H9 (cell line): ENCODE data around the gene SOX18. TPM values are rescaled to one million over a fixed set of nuclear protein-coding genes. Genes with fewer than 3 reads are reported as not detected.

ENCODE experiments used
- DNase-seq: peaks from one replicate; pipeline ENCODE4 v3.0.0-alpha.2; 2017
- H2AFZ ChIP-seq: one replicate; pipeline ENCODE4 v1.6.1; 2013; ENCODE audit warnings: mild to moderate bottlenecking, low read length, control low read depth, moderate library complexity
- H2AK5ac ChIP-seq: 2 replicates; pipeline ENCODE4 v1.6.1; 2013; ENCODE audit warnings: low read length, control low read depth, mixed read lengths; ENCODE audit not compliant: insufficient read length
- H2BK120ac ChIP-seq: one replicate; pipeline ENCODE4 v1.6.1; 2013; ENCODE audit warnings: low read depth, mild to moderate bottlenecking, low read length, control low read depth, inconsistent platforms; ENCODE audit not compliant: poor library complexity, severe bottlenecking
- H2BK12ac ChIP-seq: 2 replicates; pipeline ENCODE4 v1.6.1; 2013; ENCODE audit warnings: low read length, control low read depth, mixed read lengths, low read depth; ENCODE audit not compliant: insufficient read length
- H2BK15ac ChIP-seq: 2 replicates; pipeline ENCODE4 v1.6.1; 2013; ENCODE audit warnings: low read depth, low read length, control low read depth
- H2BK20ac ChIP-seq: one replicate; pipeline ENCODE4 v1.6.1; 2013; ENCODE audit warnings: low read depth, mild to moderate bottlenecking, low read length, control low read depth, inconsistent platforms; ENCODE audit not compliant: poor library complexity, severe bottlenecking
- H2BK5ac ChIP-seq: 2 replicates; pipeline ENCODE4 v1.6.1; 2013; ENCODE audit warnings: low read length, control low read depth, mixed read lengths; ENCODE audit not compliant: insufficient read length
- H3K14ac ChIP-seq: 2 replicates; pipeline ENCODE4 v1.6.1; 2013; ENCODE audit warnings: low read length, control low read depth; ENCODE audit not compliant: insufficient read depth
- H3K18ac ChIP-seq: 2 replicates; pipeline ENCODE4 v1.6.1; 2013; ENCODE audit warnings: low read depth, mild to moderate bottlenecking, mixed read lengths, low read length, control low read depth; ENCODE audit not compliant: insufficient read length
- H3K23ac ChIP-seq: 2 replicates; pipeline ENCODE4 v1.6.1; 2013; ENCODE audit warnings: low read length, control low read depth, mixed read lengths, low read depth; ENCODE audit not compliant: insufficient read length
- H3K23me2 ChIP-seq: 2 replicates; pipeline ENCODE4 v1.6.1; 2013; ENCODE audit warnings: low read depth, mild to moderate bottlenecking, mixed read lengths, low read length, control low read depth; ENCODE audit not compliant: insufficient read length, poor library complexity, severe bottlenecking
- H3K27ac ChIP-seq: 2 replicates; pipeline ENCODE4 v1.5.1; 2013; ENCODE audit warnings: low read length, control low read depth, mixed read lengths, low read depth; ENCODE audit not compliant: insufficient read length
- H3K27me3 ChIP-seq: 2 replicates; pipeline ENCODE4 v1.6.1; 2013; ENCODE audit warnings: low read length, control low read depth, inconsistent platforms; ENCODE audit not compliant: insufficient read depth
- H3K4ac ChIP-seq: 2 replicates; pipeline ENCODE4 v1.6.1; 2013; ENCODE audit warnings: low read depth, mild to moderate bottlenecking, control low read depth, inconsistent platforms, low read length, moderate library complexity
- H3K4me1 ChIP-seq: 2 replicates; pipeline ENCODE4 v1.6.1; 2013; ENCODE audit warnings: low read length, control low read depth, inconsistent platforms; ENCODE audit not compliant: insufficient read depth
- H3K4me2 ChIP-seq: 2 replicates; pipeline ENCODE4 v1.6.1; 2013; ENCODE audit warnings: low read length, control low read depth, mixed read lengths; ENCODE audit not compliant: insufficient read length, insufficient read depth
- H3K56ac ChIP-seq: 2 replicates; pipeline ENCODE4 v1.6.1; 2013; ENCODE audit warnings: low read depth, mild to moderate bottlenecking, mixed read lengths, low read length, control low read depth; ENCODE audit not compliant: insufficient read length
- H3K79me1 ChIP-seq: 2 replicates; pipeline ENCODE4 v1.6.1; 2013; ENCODE audit warnings: low read depth, mild to moderate bottlenecking, moderate library complexity, low read length, control low read depth, inconsistent platforms; ENCODE audit not compliant: insufficient read depth, poor library complexity, severe bottlenecking
- H3K79me2 ChIP-seq: 2 replicates; pipeline ENCODE4 v1.6.1; 2013; ENCODE audit warnings: low read length, control low read depth, inconsistent platforms; ENCODE audit not compliant: insufficient read depth
- H3K9ac ChIP-seq: 2 replicates; pipeline ENCODE4 v1.6.1; 2013; ENCODE audit warnings: low read length, control low read depth, mixed read lengths; ENCODE audit not compliant: insufficient read length; ENCODE audit errors: extremely low read depth
- H3K9me3 ChIP-seq: one replicate; pipeline ENCODE4 v1.6.1; 2013; ENCODE audit warnings: low read depth, low read length, inconsistent platforms; ENCODE audit not compliant: control insufficient read depth
- H3T11ph ChIP-seq: one replicate; pipeline ENCODE4 v1.6.1; 2013; ENCODE audit warnings: mild to moderate bottlenecking, low read length, control low read depth, inconsistent platforms
- H4K20me1 ChIP-seq: one replicate; pipeline ENCODE4 v1.6.1; 2013; ENCODE audit not compliant: control insufficient read depth, insufficient read length, insufficient read depth
- H4K5ac ChIP-seq: 2 replicates; pipeline ENCODE4 v1.6.1; 2013; ENCODE audit warnings: low read depth, mild to moderate bottlenecking, mixed read lengths, low read length, control low read depth; ENCODE audit not compliant: insufficient read length
- H4K8ac ChIP-seq: replicated peaks from 2 replicates; pipeline ENCODE4 v1.6.1; 2013; ENCODE audit warnings: low read length, control low read depth, mixed read lengths, low read depth; ENCODE audit not compliant: insufficient read length
- H4K91ac ChIP-seq: 2 replicates; pipeline ENCODE4 v1.6.1; 2013; ENCODE audit warnings: low read depth, mild to moderate bottlenecking, moderate library complexity, mixed read lengths, low read length, control low read depth; ENCODE audit not compliant: insufficient read length
- H3K27ac Mint-ChIP-seq, 3 experiments: 2 replicates in 2 of 3; 3 replicates in 1 of 3; pipeline ENCODE4 v1.8.0; 2020 to 2021; ENCODE audit warnings: mixed read lengths in 3 of 3, mild to moderate bottlenecking in 1 of 3, moderate library complexity in 1 of 3
- H3K27me3 Mint-ChIP-seq: 2 replicates; pipeline ENCODE4 v1.8.0; 2021; ENCODE audit warnings: low read depth, mild to moderate bottlenecking, moderate library complexity, mixed read lengths
- H3K36me3 Mint-ChIP-seq, 3 experiments: 2 replicates in 2 of 3; 3 replicates in 1 of 3; pipeline ENCODE4 v1.8.0; 2020 to 2021; ENCODE audit warnings: low read depth in 3 of 3, mixed read lengths in 3 of 3; ENCODE audit not compliant: insufficient read depth in 1 of 3
- H3K4me1 Mint-ChIP-seq, 2 experiments: 2 replicates each; pipeline ENCODE4 v1.8.0; 2020; ENCODE audit warnings: mixed read lengths in 2 of 2
- H3K4me3 Mint-ChIP-seq, 2 experiments: 2 replicates in 1 of 2; 3 replicates in 1 of 2; pipeline ENCODE4 v1.8.0; 2020 to 2021; ENCODE audit warnings: mild to moderate bottlenecking in 2 of 2, mixed read lengths in 2 of 2, moderate library complexity in 1 of 2
- H3K9me3 Mint-ChIP-seq, 2 experiments: 2 replicates in 1 of 2; 3 replicates in 1 of 2; pipeline ENCODE4 v1.8.0; 2020; ENCODE audit warnings: mild to moderate bottlenecking in 2 of 2, mixed read lengths in 2 of 2, moderate library complexity in 1 of 2
- WGBS: extraction: QIAGEN DNeasy Blood & Tissue Kit; methylation state at CpG from one replicate; pipeline ENCODE4 v1.1.7; 2013; ENCODE audit warnings: missing lambda C conversion rate, low lambda C conversion rate, mixed read lengths; ENCODE audit not compliant: insufficient read length; ENCODE audit errors: extremely low coverage; 5-methylcytosine and 5-hydroxymethylcytosine counted together
- total RNA-seq: library from RNA; stranded (reverse); gene quantifications from 2 replicates; pipeline ENCODE4 v1.2.1, GENCODE V29; 2021
- TF ChIP-seq, protein P1 (sequence below): fragments of 200-600 bp; sonication (generic); conservative IDR thresholded peaks from 3 replicates; pipeline ENCODE4 v1.8.0; 2021; ENCODE audit warnings: antibody characterized with exemption, mild to moderate bottlenecking

Gene SOX18
- total RNA-seq, 1 experiment from 2014 or later = 2.0 TPM

DNA sequence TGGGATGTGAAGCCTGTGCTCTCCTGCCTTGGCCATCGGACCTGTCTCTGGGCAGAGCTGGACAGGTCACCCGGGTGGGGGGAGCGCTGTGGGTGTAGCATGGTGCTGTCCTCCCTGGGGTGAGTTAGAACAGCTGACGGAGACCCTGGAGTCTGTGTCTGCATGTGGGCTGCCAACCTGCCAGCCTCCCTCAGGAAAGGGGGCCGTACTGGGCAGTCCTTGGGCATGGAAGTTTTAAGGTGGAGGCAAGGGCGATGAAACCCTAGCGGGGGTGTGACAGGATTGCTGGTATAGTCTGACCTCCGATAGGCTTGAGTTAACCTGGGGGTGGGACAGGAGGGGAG, 2.4 kb downstream of the SOX18 start:
- Histone ChIP-seq H3T11ph (no peak overlapping the region), H3K14ac (no peak overlapping the region), H4K5ac (no peak overlapping the region), H3K27ac (no peak overlapping the region), H2BK20ac (no peak overlapping the region), H2BK15ac (no peak overlapping the region), H3K79me2 (no peaks in the 10 kb centered on the region), H3K9ac (no peak overlapping the region), H3K4ac (no peak overlapping the region), H3K79me1 (no peaks in the 10 kb centered on the region), H2AK5ac (no peak overlapping the region), H4K20me1 (no peaks in the 10 kb centered on the region), H4K8ac (no peak overlapping the region), H2AFZ (no peak overlapping the region), H3K23me2 (peaks cover 3% of the 10 kb centered on the region), H3K23ac (no peak overlapping the region), H3K56ac (no peak overlapping the region), H3K4me2 (no peak overlapping the region), H3K18ac (no peak overlapping the region), H3K9me3 (no peaks in the 10 kb centered on the region), H2BK120ac (no peak overlapping the region), H2BK12ac (no peak overlapping the region), H4K91ac (no peak overlapping the region), H2BK5ac (no peak overlapping the region), H3K4me1 (no peaks in the 10 kb centered on the region), H3K27me3 (peaks cover 29% of the 10 kb centered on the region; the same call in 1 of the 2 replicates)
- Mint-ChIP-seq H3K36me3 (peaks cover 0 to 2% (median 0%) of the 10 kb centered on the region in 3 experiments; a peak in 2 of 7 replicates), H3K27ac (no peak overlapping the region), H3K27me3 (peaks cover 81% of the 10 kb centered on the region), H3K4me1 (peaks cover 12 to 21% of the 10 kb centered on the region in 2 experiments), H3K9me3 (peaks cover 0 to 3% of the 10 kb centered on the region in 2 experiments; a peak in 1 of 5 replicates), H3K4me3 (no peak overlapping the region)
- DNase-seq = no peak
- no CpG with 5 or more reads among the region's 8 CpGs for WGBS
- TF ChIP-seq, protein P1, sequence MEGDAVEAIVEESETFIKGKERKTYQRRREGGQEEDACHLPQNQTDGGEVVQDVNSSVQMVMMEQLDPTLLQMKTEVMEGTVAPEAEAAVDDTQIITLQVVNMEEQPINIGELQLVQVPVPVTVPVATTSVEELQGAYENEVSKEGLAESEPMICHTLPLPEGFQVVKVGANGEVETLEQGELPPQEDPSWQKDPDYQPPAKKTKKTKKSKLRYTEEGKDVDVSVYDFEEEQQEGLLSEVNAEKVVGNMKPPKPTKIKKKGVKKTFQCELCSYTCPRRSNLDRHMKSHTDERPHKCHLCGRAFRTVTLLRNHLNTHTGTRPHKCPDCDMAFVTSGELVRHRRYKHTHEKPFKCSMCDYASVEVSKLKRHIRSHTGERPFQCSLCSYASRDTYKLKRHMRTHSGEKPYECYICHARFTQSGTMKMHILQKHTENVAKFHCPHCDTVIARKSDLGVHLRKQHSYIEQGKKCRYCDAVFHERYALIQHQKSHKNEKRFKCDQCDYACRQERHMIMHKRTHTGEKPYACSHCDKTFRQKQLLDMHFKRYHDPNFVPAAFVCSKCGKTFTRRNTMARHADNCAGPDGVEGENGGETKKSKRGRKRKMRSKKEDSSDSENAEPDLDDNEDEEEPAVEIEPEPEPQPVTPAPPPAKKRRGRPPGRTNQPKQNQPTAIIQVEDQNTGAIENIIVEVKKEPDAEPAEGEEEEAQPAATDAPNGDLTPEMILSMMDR = no peak
